ENCODE results near the gene CCNYL1. TPM values are rescaled to one million over a fixed set of nuclear protein-coding genes. Genes with fewer than 3 reads are reported as not detected.
A peak's percentile ranks its signal among the peaks of the same experiment; 100 is the strongest.
"Not testable (repeated sequence)": the region's sequence is repeated elsewhere in the genome, so short reads cannot be mapped to it uniquely, and the experiment has no call there.

The CCNYL1 gene
- total RNA-seq, 2 donors from 2014 or later, result 4.4 to 5.6 TPM

- no peak overlapping the region for H3K27ac Mint-ChIP-seq
- peak in 1 of 2 donors; percentile 34 for DNase-seq (ENCODE audit: low spot score in 2 of 2)
- no peaks in the 10 kb centered on the region for H3K9me3 Mint-ChIP-seq
- peak; percentile 45 to 52 for ATAC-seq
- H3K36me3 Mint-ChIP-seq, result no peaks in the 10 kb centered on the region
Measured at GRCh38 chr2:207692206-207693065, 19.0 kb upstream of the CCNYL1 start.

GRCh38 chr2:207693641-207694249 is 17.7 kb upstream of the CCNYL1 start:
- Mint-ChIP-seq H3K27ac (no peak overlapping the region), H3K9me3 (no peaks in the 10 kb centered on the region), H3K36me3 (no peaks in the 10 kb centered on the region)
- no peak for ATAC-seq
- DNase-seq (ENCODE audit: low spot score in 2 of 2), result no peak

- Mint-ChIP-seq H3K9me3 (no peaks in the 10 kb centered on the region), H3K27ac (no peak overlapping the region)
- no peak for ATAC-seq
Measured at GRCh38 chr2:207694811-207695281, 16.6 kb upstream of the CCNYL1 start.

GRCh38 chr2:207695293-207695692 is 16.1 kb upstream of the CCNYL1 start:
- no peaks in the 10 kb centered on the region for H3K36me3 Mint-ChIP-seq

More at GRCh38 chr2:207694811-207695281, 16.6 kb upstream of the CCNYL1 start:
- no peaks in the 10 kb centered on the region for H3K36me3 Mint-ChIP-seq
- no peak for DNase-seq (ENCODE audit: low spot score in 2 of 2)

GRCh38 chr2:207696911-207697310 is 14.5 kb upstream of the CCNYL1 start:
- not testable (repeated sequence) for DNase-seq (ENCODE audit: low spot score in 2 of 2); H3K9me3 Mint-ChIP-seq; H3K27ac Mint-ChIP-seq; H3K36me3 Mint-ChIP-seq; ATAC-seq

More at GRCh38 chr2:207695293-207695692, 16.1 kb upstream of the CCNYL1 start:
- ATAC-seq (no peak), DNase-seq (ENCODE audit: low spot score in 2 of 2) (no peak)
- Mint-ChIP-seq H3K27ac (no peak overlapping the region), H3K9me3 (no peaks in the 10 kb centered on the region)

GRCh38 chr2:207697411-207697810 is 14.0 kb upstream of the CCNYL1 start:
- DNase-seq (ENCODE audit: low spot score in 2 of 2) (no peak), ATAC-seq (no peak)
- H3K36me3 Mint-ChIP-seq, result no peaks in the 10 kb centered on the region
- no peaks in the 10 kb centered on the region for H3K9me3 Mint-ChIP-seq
- H3K27ac Mint-ChIP-seq, result no peak overlapping the region

GRCh38 chr2:207698301-207698700 is 13.1 kb upstream of the CCNYL1 start:
- ATAC-seq, result no peak
- no peaks in the 10 kb centered on the region for H3K36me3 Mint-ChIP-seq
- no peak overlapping the region for H3K27ac Mint-ChIP-seq
- no peak for DNase-seq (ENCODE audit: low spot score in 2 of 2)
- no peaks in the 10 kb centered on the region for H3K9me3 Mint-ChIP-seq

GRCh38 chr2:207704078-207704477 is 7.4 kb upstream of the CCNYL1 start:
- no peaks in the 10 kb centered on the region for H3K9me3 Mint-ChIP-seq
- H3K36me3 Mint-ChIP-seq, result no peaks in the 10 kb centered on the region
- DNase-seq (ENCODE audit: low spot score in 2 of 2), result no peak
- ATAC-seq, result no peak
- no peak overlapping the region for H3K27ac Mint-ChIP-seq

GRCh38 chr2:207704671-207705070 is 6.8 kb upstream of the CCNYL1 start:
- ATAC-seq (no peak), DNase-seq (ENCODE audit: low spot score in 2 of 2) (no peak)
- H3K27ac Mint-ChIP-seq, result no peak overlapping the region
- H3K36me3 Mint-ChIP-seq, result no peaks in the 10 kb centered on the region
- H3K9me3 Mint-ChIP-seq, result no peaks in the 10 kb centered on the region

- DNase-seq (ENCODE audit: low spot score in 2 of 2) (no peak), ATAC-seq (no peak)
- Mint-ChIP-seq H3K27ac (no peak overlapping the region), H3K36me3 (peaks cover under 1 to 2% of the 10 kb centered on the region in 2 donors), H3K9me3 (no peaks in the 10 kb centered on the region)
Measured at GRCh38 chr2:207706936-207707860, 4.2 kb upstream of the CCNYL1 start.

- H3K9me3 Mint-ChIP-seq, result no peaks in the 10 kb centered on the region
- H3K27ac Mint-ChIP-seq, result peak overlapping the region; percentile 81 to 96
- DNase-seq (ENCODE audit: low spot score in 2 of 2) (peak; percentile 57 to 72), ATAC-seq (peak; percentile 21)
- peaks cover 4 to 8% of the 10 kb centered on the region in 2 donors for H3K36me3 Mint-ChIP-seq
Measured at GRCh38 chr2:207711750-207712530, 500 bp downstream of the CCNYL1 start.

GRCh38 chr2:207716056-207716455 is 4.6 kb downstream of the CCNYL1 start:
- H3K9me3 Mint-ChIP-seq, result no peaks in the 10 kb centered on the region
- DNase-seq (ENCODE audit: low spot score in 2 of 2), result no peak
- H3K27ac Mint-ChIP-seq, result no peak overlapping the region
- peaks cover 4 to 8% of the 10 kb centered on the region in 2 donors for H3K36me3 Mint-ChIP-seq
- ATAC-seq, result no peak

GRCh38 chr2:207718521-207718920 is 7.1 kb downstream of the CCNYL1 start:
- no peaks in the 10 kb centered on the region for H3K9me3 Mint-ChIP-seq
- no peak for DNase-seq (ENCODE audit: low spot score in 2 of 2)
- no peak for ATAC-seq
- no peak overlapping the region for H3K27ac Mint-ChIP-seq
- no peaks in the 10 kb centered on the region for H3K36me3 Mint-ChIP-seq

- H3K9me3 Mint-ChIP-seq, result no peaks in the 10 kb centered on the region
- ATAC-seq (no peak), DNase-seq (ENCODE audit: low spot score in 2 of 2) (no peak)
- H3K27ac Mint-ChIP-seq, result no peak overlapping the region
- no peaks in the 10 kb centered on the region for H3K36me3 Mint-ChIP-seq
Measured at GRCh38 chr2:207719008-207719407, 7.6 kb downstream of the CCNYL1 start.

- not testable (repeated sequence) for H3K27ac Mint-ChIP-seq; ATAC-seq; H3K36me3 Mint-ChIP-seq; DNase-seq (ENCODE audit: low spot score in 2 of 2); H3K9me3 Mint-ChIP-seq
Measured at GRCh38 chr2:207719655-207720054, 8.2 kb downstream of the CCNYL1 start.

All from activated naive CD4-positive, alpha-beta T cell treated with anti-CD3 and anti-CD28 coated beads, Interleukin-2, amount 50 U/mL, for 72 hours (primary cell).